AG09319 (cell line): ENCODE measurements around the gene FBXO4.

Experiments
- DNase-seq: peaks from one replicate; pipeline ENCODE4 v3.0.0-alpha.2; 2010; ENCODE audit warnings: low read depth; ENCODE audit errors: extremely low read depth
- TF ChIP-seq, protein P1 (sequence below): IDR thresholded peaks from 2 replicates; pipeline ENCODE4 v1.5.1; 2011; ENCODE audit warnings: low read depth, mild to moderate bottlenecking, inconsistent platforms, low read length, moderate library complexity

The FBXO4 gene

DNA sequence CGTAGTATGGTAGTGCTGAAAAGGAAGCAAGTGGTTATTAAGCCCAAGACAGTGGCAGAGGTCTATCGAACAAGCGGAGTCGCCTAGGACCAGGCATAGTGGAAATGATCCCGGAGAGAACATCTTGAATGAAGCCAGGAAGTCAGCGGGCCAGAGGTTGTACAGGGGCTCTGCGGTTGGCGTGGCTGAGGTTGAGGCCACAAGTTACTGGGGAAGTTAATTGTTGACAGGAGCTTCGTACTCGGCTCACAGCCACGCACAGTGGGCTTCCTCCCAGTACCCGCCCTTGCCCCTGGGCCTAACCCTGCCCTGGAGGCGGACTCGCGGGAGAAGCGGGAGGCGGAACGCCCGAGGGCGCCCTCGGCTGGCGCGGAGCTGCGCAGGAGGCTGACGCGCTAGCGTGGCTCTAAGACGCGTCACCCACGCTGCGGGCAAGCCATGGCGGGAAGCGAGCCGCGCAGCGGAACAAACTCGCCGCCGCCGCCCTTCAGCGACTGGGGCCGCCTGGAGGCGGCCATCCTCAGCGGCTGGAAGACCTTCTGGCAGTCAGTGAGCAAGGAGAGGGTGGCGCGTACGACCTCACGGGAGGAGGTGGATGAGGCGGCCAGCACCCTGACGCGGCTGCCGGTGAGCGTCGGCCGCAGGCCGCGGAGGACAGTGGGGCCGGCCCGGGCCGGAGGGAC is at the start of gene FBXO4:
Gene FBXO4, plus strand, starts transcription at position 410 of the 683 bp plus-strand sequence. Its CDS starts 29 bp downstream, at position 439.
- TF ChIP-seq, protein P1, sequence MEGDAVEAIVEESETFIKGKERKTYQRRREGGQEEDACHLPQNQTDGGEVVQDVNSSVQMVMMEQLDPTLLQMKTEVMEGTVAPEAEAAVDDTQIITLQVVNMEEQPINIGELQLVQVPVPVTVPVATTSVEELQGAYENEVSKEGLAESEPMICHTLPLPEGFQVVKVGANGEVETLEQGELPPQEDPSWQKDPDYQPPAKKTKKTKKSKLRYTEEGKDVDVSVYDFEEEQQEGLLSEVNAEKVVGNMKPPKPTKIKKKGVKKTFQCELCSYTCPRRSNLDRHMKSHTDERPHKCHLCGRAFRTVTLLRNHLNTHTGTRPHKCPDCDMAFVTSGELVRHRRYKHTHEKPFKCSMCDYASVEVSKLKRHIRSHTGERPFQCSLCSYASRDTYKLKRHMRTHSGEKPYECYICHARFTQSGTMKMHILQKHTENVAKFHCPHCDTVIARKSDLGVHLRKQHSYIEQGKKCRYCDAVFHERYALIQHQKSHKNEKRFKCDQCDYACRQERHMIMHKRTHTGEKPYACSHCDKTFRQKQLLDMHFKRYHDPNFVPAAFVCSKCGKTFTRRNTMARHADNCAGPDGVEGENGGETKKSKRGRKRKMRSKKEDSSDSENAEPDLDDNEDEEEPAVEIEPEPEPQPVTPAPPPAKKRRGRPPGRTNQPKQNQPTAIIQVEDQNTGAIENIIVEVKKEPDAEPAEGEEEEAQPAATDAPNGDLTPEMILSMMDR: peak; percentile 58
- DNase-seq: peak; percentile 66

- TF ChIP-seq, protein P1: no peak
- no peak for DNase-seq
These were observed 48.4 kb upstream of the FBXO4 start for GRCh38 chr5:41876678-41877077.

- TF ChIP-seq, protein P1: no peak
- no peak for DNase-seq
These were observed 47.7 kb upstream of the FBXO4 start for GRCh38 chr5:41877408-41877807.

- DNase-seq: no peak
- TF ChIP-seq, protein P1: no peak
These were observed 46.9 kb upstream of the FBXO4 start for GRCh38 chr5:41878173-41878572.

DNA sequence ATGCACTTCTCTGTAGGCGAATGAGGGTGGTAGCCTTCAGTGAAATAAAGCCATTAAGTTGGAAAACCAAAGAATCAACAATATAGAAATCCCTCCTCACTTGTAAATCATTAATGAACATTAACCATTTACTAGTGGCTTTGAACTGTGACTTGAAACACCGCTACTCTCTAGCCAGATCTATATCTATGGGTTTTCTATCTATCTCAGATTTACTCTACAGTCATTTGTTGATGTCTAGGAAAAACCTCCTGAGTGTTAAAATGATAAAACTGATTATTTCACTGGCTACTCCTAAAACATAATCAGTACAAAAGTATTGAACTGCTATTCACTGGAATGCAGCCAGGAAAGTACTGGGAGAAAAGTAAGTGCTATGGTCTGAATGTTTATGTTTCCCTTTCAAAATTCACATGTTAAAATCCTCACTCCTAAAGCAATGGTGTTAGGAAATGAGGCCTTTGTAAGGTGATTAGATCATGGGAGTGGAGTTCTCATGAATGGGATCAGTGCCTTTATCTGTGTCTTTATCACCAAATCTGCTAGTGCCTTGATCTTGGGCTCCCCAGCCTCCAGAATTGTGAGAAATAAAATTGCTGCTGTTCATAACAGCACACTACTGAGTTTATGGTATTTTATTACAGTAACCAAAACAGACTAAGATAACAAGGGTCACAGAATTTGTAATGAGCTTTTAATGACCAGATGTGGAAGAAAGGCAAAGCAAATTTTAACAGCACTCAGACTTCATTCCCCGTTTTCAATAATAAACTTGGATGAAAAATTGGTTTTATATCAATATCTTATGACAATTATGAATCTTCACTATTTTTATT is 46.2 kb upstream of the FBXO4 start:
- DNase-seq: no peak

GRCh38 chr5:41882765-41883164 is 42.3 kb upstream of the FBXO4 start:
- TF ChIP-seq, protein P1: no peak
- DNase-seq: no peak

More for the DNA sequence above, 46.2 kb upstream of the FBXO4 start:
- TF ChIP-seq, protein P1: no peak

GRCh38 chr5:41883243-41883642 is 41.8 kb upstream of the FBXO4 start:
- TF ChIP-seq, protein P1: no peak
- no peak for DNase-seq
